CD4-positive, alpha-beta T cell treated with Interleukin-6 for 4 hours (primary cell): ENCODE measurements around the gene SLC17A6.

Source experiments
- DNase-seq: peaks from one replicate; pipeline ENCODE4 v3.0.0-alpha.2; 2020; ENCODE audit warnings: mixed read lengths

The SLC17A6 gene

DNA sequence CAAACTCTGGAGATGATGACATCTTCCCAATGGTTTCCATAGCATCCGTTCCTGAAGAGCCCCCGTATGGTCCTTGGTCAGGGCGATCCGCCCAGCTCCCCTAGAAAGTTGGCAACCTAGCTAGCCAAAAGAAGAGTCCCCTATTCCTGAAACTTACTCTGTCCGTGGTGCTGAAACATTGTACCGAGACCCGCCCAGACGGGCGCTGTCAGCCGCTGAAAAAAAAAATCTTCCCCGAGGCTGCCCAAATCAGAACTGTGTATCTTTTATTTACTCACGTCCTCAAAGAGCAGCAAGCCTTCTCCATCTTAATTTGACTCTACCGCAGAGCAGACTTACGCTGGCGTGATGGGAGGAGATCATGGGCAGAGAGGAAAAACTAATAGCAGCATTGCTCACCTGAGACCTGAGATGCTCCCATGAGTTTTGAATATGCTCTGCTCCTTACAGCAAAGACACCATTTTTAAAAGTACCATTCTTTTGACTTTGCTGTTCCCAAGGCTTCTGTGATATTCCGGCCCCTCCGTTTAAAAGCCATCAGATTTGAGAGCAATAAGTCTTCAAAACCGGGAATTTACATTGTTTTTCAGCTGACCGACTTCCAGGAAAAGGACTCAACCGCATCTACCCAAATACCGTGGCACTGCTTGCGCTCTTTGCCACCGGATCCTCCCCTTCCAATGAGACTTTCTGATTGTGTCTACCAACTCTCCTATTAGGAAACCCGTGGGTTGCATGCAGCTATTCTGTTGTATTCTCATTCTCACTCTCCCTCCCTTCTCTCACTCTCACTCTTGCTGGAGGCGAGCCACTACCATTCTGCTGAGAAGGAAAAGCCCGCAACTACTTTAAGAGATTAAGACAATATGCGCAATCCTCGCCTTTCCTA lies at the start of gene SLC17A6:
TSS of gene SLC17A6 (plus strand) at position 786 of the 890 bp plus-strand sequence. CDS start 153 bp downstream, outside the sequence.
- DNase-seq = no peak

- no peak for DNase-seq
These were observed 35.8 kb upstream of the SLC17A6 start for GRCh38 chr11:22302368-22302767.

DNA sequence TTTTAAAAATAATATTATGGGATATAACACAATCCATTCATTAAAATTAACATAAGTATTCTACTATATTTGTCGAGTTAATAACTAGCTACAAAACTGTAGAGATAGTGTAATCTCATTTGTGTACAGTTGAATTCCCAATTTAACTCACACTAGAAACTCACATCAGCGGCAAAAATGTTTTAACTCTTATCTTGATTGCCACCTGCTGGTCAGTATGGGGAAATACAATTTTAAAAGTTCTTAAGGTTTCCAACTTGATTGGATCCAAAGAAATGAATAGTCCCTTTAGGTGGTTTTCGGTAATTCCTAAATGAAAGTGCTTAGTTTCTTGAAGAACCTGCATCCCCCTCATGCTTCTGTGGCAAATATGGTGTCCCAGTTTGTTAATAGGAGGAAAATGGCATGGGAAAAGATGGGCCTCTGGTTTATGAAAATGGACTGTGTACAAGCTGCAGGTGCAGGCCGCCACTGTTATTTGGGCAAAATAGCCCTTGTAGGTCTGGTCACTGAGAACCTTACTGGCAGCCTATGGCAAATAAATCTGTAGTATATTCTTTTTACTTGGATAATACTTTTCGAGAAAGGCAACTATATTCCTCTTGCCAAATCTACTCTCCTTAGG lies 33.7 kb upstream of the SLC17A6 start:
- no peak for DNase-seq

DNA sequence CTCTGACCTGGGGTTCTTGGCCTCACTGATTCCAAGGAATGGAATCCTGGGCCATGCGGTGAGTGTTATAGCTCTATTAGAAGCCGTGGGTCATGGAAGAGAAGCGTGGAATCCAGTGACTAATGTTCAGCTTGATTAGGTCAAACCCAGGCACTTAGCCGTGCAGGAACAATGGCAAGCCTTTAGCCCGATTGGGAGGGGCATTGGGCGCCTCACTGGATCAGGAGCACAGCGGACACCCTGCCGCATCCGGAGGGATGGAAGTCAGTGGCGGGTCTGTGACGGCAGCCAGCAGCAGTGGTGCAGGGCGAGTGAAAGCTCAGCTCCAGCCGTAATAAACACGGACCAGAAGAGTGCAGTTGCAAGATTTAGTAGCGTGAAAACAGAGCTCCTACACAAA lies 20.5 kb upstream of the SLC17A6 start:
- no peak for DNase-seq

DNA sequence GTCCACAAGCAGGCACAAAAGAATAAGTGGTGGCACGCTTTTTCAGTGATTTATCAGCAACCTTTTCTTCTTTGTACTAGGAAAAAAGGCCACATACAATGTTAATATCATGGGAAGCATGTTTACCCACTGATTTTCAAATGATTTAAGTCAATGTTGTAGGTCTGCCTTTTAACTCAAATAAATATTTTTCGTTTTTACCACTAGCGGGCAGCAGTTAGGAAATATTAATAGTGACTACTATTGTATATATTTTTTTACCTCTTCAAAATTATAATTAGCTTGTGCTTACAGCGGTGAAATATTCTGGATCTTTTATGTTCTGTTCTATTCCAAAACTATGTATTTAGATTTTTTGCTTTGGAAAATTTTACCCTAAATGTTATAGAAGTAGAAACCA lies 6.4 kb upstream of the SLC17A6 start:
- DNase-seq = no peak

- no peak for DNase-seq
These were observed 1.6 kb upstream of the SLC17A6 start for GRCh38 chr11:22336587-22336986.

DNA sequence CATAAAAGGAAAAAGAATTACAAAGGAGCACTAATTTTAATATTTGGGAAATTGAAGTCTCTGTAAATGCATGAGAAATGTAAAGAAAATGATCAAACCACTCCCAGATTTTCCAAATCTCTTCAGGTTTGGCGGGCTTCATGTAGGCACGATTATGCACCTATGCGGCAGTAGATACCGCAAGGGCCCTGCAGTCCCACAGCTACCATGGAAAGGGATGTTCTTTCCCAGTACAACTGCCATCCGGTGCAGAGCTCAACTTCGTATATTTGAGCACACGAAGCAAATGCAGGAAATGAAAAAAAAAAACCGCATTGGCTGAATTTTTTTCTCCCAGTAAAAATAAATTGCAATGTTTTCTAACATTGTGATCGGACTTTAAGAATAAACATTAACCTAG lies 1.4 kb downstream of the SLC17A6 start:
- no peak for DNase-seq

GRCh38 chr11:22340235-22340634 lies 2.1 kb downstream of the SLC17A6 start:
- DNase-seq = no peak

- DNase-seq = no peak
These were observed 2.8 kb downstream of the SLC17A6 start for GRCh38 chr11:22340701-22341587.

DNA sequence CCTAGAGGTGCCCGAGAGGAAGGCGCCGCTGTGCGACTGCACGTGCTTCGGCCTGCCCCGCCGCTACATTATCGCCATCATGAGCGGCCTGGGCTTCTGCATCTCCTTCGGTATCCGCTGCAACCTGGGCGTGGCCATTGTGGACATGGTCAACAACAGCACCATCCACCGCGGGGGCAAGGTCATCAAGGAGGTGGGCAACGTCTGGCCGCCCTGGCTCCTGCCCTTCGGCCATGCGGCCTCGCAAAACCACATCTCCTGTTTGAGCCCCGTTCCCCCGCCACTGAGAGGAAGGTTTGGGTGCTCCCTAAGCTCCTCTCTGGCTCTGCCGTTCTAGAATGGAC lies 3.4 kb downstream of the SLC17A6 start:
- no peak for DNase-seq

GRCh38 chr11:22342211-22343031 lies 4.2 kb downstream of the SLC17A6 start:
- DNase-seq = no peak

DNA sequence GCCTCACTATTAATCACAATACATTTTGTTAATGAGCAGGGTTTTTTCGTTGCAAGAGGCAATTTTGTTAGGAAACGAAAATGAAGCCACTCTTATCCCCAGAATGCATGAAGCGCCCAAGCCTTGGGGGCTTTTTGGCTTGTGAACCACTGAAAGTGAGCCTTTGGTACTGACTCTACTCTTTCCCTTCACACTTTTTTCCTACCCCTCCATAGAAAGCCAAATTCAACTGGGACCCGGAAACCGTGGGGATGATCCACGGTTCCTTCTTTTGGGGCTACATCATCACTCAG lies 4.8 kb downstream of the SLC17A6 start:
- DNase-seq = no peak

DNA sequence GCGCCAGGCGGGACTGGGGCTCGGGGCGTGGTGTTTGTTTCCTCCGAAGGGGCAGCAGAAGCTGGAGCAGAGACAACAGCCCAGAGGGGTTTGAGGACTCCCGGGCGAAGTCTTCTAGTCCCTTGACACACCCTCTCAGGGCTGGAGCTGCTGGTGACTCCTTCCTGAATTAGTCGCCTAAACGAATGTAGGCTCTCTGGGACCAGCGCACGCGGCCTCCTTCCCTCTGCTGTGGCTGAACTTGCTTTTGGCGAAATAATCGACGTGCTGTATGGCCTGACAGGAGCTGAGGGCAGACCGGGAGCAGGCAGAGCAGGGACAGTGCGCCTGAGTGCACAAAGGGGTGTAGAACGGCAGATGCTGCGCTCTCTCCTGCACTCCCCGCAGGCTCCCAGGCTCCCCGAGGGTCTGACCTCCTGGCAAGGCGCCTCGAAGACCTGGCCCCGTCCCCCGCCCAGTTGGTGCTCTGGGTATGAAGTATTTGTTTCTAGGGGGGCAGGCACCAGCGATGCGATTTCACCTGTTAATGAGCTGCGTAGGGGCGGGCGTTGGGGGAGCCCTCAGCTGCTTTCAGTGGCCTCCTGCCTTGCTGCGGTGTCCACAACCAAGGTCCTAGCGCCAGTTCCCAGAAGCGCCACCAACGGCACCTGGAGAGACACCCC lies 5.3 kb downstream of the SLC17A6 start:
- DNase-seq = no peak

DNA sequence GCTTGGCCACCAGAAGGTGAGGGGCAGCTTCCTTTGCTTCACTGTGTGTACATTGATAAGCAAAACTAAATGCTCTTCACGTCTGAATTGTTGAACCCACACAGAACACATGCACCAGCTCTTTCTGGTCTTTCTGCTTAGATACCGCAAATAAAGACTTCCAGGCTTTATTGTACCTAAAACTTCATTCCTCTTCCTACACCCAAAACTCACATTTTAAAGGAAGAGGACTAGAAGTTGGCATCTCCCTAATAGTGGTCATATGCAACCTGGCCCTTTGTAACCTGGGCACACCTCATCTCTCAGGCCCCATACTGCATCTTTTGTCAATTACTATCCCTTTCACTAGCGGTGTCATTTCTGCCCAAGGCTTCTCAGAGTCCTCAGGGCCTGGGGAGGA lies 5.9 kb downstream of the SLC17A6 start:
- no peak for DNase-seq

- DNase-seq = no peak
These were observed 8.1 kb downstream of the SLC17A6 start for GRCh38 chr11:22346282-22346681.

DNA sequence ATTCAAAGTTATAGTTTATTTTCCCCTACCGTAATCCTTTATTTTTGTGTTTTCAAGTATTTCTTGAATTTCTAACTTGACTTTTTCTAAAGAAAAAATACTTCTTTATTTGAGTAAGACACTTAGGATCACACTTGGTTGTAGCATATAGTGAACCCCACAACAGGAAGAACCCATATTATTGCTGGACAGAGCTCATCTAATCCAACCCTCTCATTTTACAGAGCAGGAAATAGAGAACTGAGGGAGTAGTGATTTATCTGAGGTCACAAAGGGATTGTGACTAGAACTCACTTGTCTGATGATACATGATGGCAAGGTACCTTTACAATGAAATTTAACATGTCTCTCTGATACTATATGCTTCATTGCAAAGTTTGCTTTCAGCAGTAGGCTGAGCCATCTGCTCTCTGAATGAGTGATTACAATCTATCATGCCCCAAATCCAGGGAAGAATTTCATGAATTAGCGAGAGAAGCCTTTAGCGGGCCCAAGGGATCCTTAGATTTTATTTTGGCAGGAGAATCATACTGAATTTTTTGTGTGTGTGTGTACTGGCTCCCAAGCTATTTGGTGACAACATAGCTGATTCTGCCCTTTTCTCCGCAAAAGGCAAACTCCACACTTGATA lies 9.8 kb downstream of the SLC17A6 start:
- no peak for DNase-seq

DNA sequence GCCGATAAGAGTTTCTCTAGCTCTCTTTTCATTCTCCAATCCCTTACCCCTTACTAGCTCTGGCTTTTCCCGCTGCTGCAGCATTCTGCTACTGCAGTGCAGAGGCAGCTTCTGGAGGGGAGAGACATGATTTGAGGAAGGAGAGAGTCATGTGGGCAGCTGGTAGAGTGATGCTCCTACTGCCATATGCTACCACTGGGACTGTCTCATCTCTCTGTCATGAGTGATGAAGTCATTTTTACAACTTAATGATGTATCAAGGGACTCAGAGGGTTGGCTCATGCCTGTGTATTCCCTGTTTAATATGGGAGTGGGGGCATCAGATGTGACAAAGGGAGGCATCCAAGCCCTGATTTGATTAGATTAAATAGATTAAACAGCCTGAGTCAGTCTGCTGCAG lies 11.3 kb downstream of the SLC17A6 start:
- no peak for DNase-seq

DNA sequence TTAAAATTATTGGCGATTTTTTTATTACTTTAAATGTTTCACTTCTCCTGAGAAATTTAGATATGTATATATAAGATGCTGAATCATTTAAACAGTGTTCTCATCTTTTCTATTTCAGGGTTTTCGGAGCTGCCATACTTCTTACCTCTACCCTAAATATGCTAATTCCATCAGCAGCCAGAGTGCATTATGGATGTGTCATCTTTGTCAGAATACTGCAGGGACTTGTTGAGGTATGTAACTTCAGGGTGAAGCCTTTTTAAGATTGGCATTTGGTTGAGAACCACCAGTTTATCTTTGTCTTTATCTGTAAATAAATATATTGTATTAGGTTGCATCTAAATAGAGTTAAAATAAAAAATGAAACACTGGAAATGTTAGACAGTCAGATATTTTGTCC lies 21.1 kb downstream of the SLC17A6 start:
- DNase-seq = no peak

- DNase-seq = no peak
These were observed 33.0 kb downstream of the SLC17A6 start for GRCh38 chr11:22371160-22371559.

GRCh38 chr11:22387126-22387525 lies 48.9 kb downstream of the SLC17A6 start:
- DNase-seq = no peak

GRCh38 chr11:22389526-22390282 lies 51.5 kb downstream of the SLC17A6 start:
- DNase-seq = no peak
